ENCODE measurements around the gene RECQL5. TPM values are rescaled to one million over a fixed set of nuclear protein-coding genes. Genes with fewer than 3 reads are reported as not detected.

RECQL5 gene
- total RNA-seq, 6 experiments from 2014 or later = 13.5 to 24.8 (median 18.4) TPM

GRCh38 chr17:75630071-75630917, 36.7 kb downstream of the RECQL5 start:
- ATAC-seq (no peak), DNase-seq (peak in 2 of 3 donors; percentile 23 to 48)
- no peaks in the 10 kb centered on the region for H3K9me3 ChIP-seq
- intact Hi-C loops (cut with DNase I) = no loop called here
- WGBS (ENCODE audit: insufficient coverage, low coverage, low lambda C conversion rate, missing lambda C conversion rate) = no CpG with 5 or more reads among the region's 26 CpGs
- peaks cover 0 to 10% (median 3%) of the 10 kb centered on the region in 4 donors for H3K36me3 ChIP-seq
- peaks cover 0 to 19% (median 7%) of the 10 kb centered on the region in 4 donors for H3K4me1 ChIP-seq
- no peaks in the 10 kb centered on the region for H3K27me3 ChIP-seq
- no peak overlapping the region for H3K27ac ChIP-seq
- TF ChIP-seq POLR2A (IDR thresholded peaks at IDR 0.05) = no peak
- TF ChIP-seq, protein P1, sequence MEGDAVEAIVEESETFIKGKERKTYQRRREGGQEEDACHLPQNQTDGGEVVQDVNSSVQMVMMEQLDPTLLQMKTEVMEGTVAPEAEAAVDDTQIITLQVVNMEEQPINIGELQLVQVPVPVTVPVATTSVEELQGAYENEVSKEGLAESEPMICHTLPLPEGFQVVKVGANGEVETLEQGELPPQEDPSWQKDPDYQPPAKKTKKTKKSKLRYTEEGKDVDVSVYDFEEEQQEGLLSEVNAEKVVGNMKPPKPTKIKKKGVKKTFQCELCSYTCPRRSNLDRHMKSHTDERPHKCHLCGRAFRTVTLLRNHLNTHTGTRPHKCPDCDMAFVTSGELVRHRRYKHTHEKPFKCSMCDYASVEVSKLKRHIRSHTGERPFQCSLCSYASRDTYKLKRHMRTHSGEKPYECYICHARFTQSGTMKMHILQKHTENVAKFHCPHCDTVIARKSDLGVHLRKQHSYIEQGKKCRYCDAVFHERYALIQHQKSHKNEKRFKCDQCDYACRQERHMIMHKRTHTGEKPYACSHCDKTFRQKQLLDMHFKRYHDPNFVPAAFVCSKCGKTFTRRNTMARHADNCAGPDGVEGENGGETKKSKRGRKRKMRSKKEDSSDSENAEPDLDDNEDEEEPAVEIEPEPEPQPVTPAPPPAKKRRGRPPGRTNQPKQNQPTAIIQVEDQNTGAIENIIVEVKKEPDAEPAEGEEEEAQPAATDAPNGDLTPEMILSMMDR (IDR thresholded peaks at IDR 0.05) = no peak
- H3K4me3 ChIP-seq = no peak overlapping the region

- no peaks in the 10 kb centered on the region for H3K9me3 ChIP-seq
- intact Hi-C loops (cut with DNase I) = no loop called here
Measured at GRCh38 chr17:75629157-75629556, 37.8 kb downstream of the RECQL5 start.

GRCh38 chr17:75628425-75628824, 38.5 kb downstream of the RECQL5 start:
- Histone ChIP-seq H3K27ac (no peak overlapping the region), H3K27me3 (no peaks in the 10 kb centered on the region), H3K9me3 (no peaks in the 10 kb centered on the region), H3K4me3 (no peak overlapping the region), H3K4me1 (peaks cover 0 to 9% (median 4%) of the 10 kb centered on the region in 4 donors), H3K36me3 (peaks cover 0 to 10% (median 3%) of the 10 kb centered on the region in 4 donors)
- intact Hi-C loops (cut with DNase I) = no loop called here
- TF ChIP-seq, protein P1 (IDR thresholded peaks at IDR 0.05) = no peak
- TF ChIP-seq POLR2A (IDR thresholded peaks at IDR 0.05) = no peak
- DNase-seq (no peak), ATAC-seq (no peak)
- WGBS (ENCODE audit: insufficient coverage, low coverage, low lambda C conversion rate, missing lambda C conversion rate) = no CpG with 5 or more reads among the region's 6 CpGs

More at GRCh38 chr17:75629157-75629556, 37.8 kb downstream of the RECQL5 start:
- WGBS (ENCODE audit: insufficient coverage, low coverage, low lambda C conversion rate, missing lambda C conversion rate) = no CpG with 5 or more reads among the region's 14 CpGs
- peaks cover 0 to 10% (median 3%) of the 10 kb centered on the region in 4 donors for H3K36me3 ChIP-seq
- DNase-seq = no peak
- TF ChIP-seq POLR2A (IDR thresholded peaks at IDR 0.05) = no peak
- TF ChIP-seq, protein P1 (IDR thresholded peaks at IDR 0.05) = no peak
- ATAC-seq = no peak
- no peak overlapping the region for H3K4me3 ChIP-seq
- H3K4me1 ChIP-seq = peaks cover 0 to 16% (median 7%) of the 10 kb centered on the region in 4 donors
- H3K27me3 ChIP-seq = no peaks in the 10 kb centered on the region
- H3K27ac ChIP-seq = no peak overlapping the region

GRCh38 chr17:75627094-75627493, 39.9 kb downstream of the RECQL5 start:
- DNase-seq (no peak), ATAC-seq (no peak)
- no peak for TF ChIP-seq POLR2A (IDR thresholded peaks at IDR 0.05)
- TF ChIP-seq, protein P1 (IDR thresholded peaks at IDR 0.05) = no peak
- H3K27ac ChIP-seq = no peak overlapping the region
- intact Hi-C loops (cut with DNase I) = no loop called here
- H3K4me3 ChIP-seq = no peak overlapping the region
- no peaks in the 10 kb centered on the region for H3K27me3 ChIP-seq
- 94% methylated on average over 6 of the region's 10 CpGs for WGBS (ENCODE audit: insufficient coverage, low coverage, low lambda C conversion rate, missing lambda C conversion rate)
- H3K4me1 ChIP-seq = no peaks in the 10 kb centered on the region
- H3K9me3 ChIP-seq = no peaks in the 10 kb centered on the region
- peaks cover 0 to 10% (median 3%) of the 10 kb centered on the region in 4 donors for H3K36me3 ChIP-seq
